B cell (primary cell): ENCODE measurements around the gene LRP1. TPM values are rescaled to one million over a fixed set of nuclear protein-coding genes. Genes with fewer than 3 reads are reported as not detected.
A peak's percentile ranks its signal among the peaks of the same experiment; 100 is the strongest.

Source experiments
- ATAC-seq: fragments of 200-7000 bp; cut with Tn5 transposase; one replicate; pipeline ENCODE4 v1.10.0; 2021; ENCODE audit warnings: low read depth, mild to moderate bottlenecking, moderate number of reproducible peaks, moderate library complexity
- CTCF ChIA-PET: fragments of 350-600 bp; sonication (Branson Sonifier 250); formaldehyde crosslinking; loops from one replicate; lab custom pipeline; 2021; ENCODE audit warnings: antibody characterized with exemption, inconsistent platforms; lab: Charles Lee
- POLR2A ChIA-PET: fragments of 350-600 bp; sonication (Branson Sonifier 250); formaldehyde crosslinking; loops from one replicate; lab custom pipeline; 2021; ENCODE audit warnings: antibody characterized with exemption; lab: Charles Lee
- DNase-seq: peaks from one replicate; pipeline ENCODE4 v3.0.0; 2013
- H2AFZ ChIP-seq: 2 replicates; pipeline ENCODE4 v1.6.1; 2012; ENCODE audit warnings: mild to moderate bottlenecking, low read depth, low read length; ENCODE audit not compliant: insufficient read depth, poor library complexity, severe bottlenecking
- H3K27ac ChIP-seq, 2 donors: 1 replicate in 1 of 2; 2 replicates in 1 of 2; pipeline ENCODE4 v1.5.1; 2012 to 2013; ENCODE audit warnings: low read length in 2 of 2, mild to moderate bottlenecking in 2 of 2, moderate library complexity in 1 of 2
- H3K27me3 ChIP-seq, 4 experiments: fragments of 200-600 bp in 1 of 4; sonication (generic) in 1 of 4; replicated peaks in 1 of 4; 1 replicate in 2 of 4; 2 replicates in 2 of 4; pipeline versions ENCODE4 v1.6.1 to v1.7.0; 2013 to 2016; ENCODE audit warnings: low read length in 3 of 4, mild to moderate bottlenecking in 2 of 4, mixed read lengths in 1 of 4, moderate library complexity in 1 of 4; ENCODE audit not compliant: insufficient read depth in 4 of 4, control insufficient read depth in 3 of 4; ENCODE audit errors: control extremely low read depth in 1 of 4
- H3K36me3 ChIP-seq, 2 experiments: replicated peaks in 1 of 2; 1 replicate in 1 of 2; 2 replicates in 1 of 2; pipeline versions ENCODE4 v1.6.1 to v1.7.1; 2013; ENCODE audit warnings: low read length in 1 of 2; ENCODE audit not compliant: insufficient read depth in 2 of 2, control insufficient read depth in 1 of 2; ENCODE audit errors: control extremely low read depth in 1 of 2, extremely low read depth in 1 of 2
- H3K4me1 ChIP-seq, 2 donors: fragments of 200-600 bp in 1 of 2; sonication (generic) in 1 of 2; 1 replicate in 1 of 2; 2 replicates in 1 of 2; pipeline versions ENCODE4 v1.5.1 to v1.6.1; 2013 to 2017; ENCODE audit warnings: low read length in 2 of 2; ENCODE audit not compliant: control insufficient read depth in 2 of 2, insufficient read depth in 2 of 2
- H3K4me2 ChIP-seq: replicated peaks from 2 replicates; pipeline ENCODE3; 2012; ENCODE audit warnings: mild to moderate bottlenecking, low read depth, low read length; ENCODE audit not compliant: poor library complexity, severe bottlenecking
- H3K4me3 ChIP-seq, 5 experiments: fragments of 200-600 bp in 1 of 5; sonication (generic) in 1 of 5; 1 replicate in 3 of 5; 2 replicates in 2 of 5; pipeline versions ENCODE4 v1.5.1 to v1.7.0; 2011 to 2016; ENCODE audit warnings: low read length in 4 of 5, mild to moderate bottlenecking in 4 of 5, low read depth in 2 of 5, control low read depth in 1 of 5, moderate library complexity in 1 of 5; ENCODE audit not compliant: insufficient read depth in 1 of 5; ENCODE audit errors: control extremely low read depth in 1 of 5, extremely low read depth in 1 of 5
- H3K79me2 ChIP-seq: fragments of 200-600 bp; sonication (generic); one replicate; pipeline ENCODE4 v1.6.0; 2016; ENCODE audit warnings: low read length; ENCODE audit not compliant: control insufficient read depth, insufficient read depth
- H3K9ac ChIP-seq: fragments of 200-600 bp; sonication (generic); 2 replicates; pipeline ENCODE4 v1.6.1; 2017; ENCODE audit warnings: mild to moderate bottlenecking, low read length, moderate library complexity
- H3K9me3 ChIP-seq, 3 donors: one replicate each; pipeline versions ENCODE4 v1.6.1 to v1.7.1; 2013; ENCODE audit warnings: low read length in 2 of 3; ENCODE audit not compliant: control insufficient read depth in 2 of 3, insufficient read depth in 1 of 3; ENCODE audit errors: control extremely low read depth in 1 of 3
- H4K20me1 ChIP-seq: 2 replicates; pipeline ENCODE4 v1.6.0; 2012; ENCODE audit warnings: mild to moderate bottlenecking, low read length; ENCODE audit not compliant: insufficient read depth, control insufficient read depth, poor library complexity, severe bottlenecking
- H3K27ac Mint-ChIP-seq: one replicate; pipeline ENCODE4 v1.8.0; 2021; ENCODE audit warnings: mixed read lengths
- H3K27me3 Mint-ChIP-seq: one replicate; pipeline ENCODE4 v1.8.0; 2021; ENCODE audit warnings: mixed read lengths
- H3K4me1 Mint-ChIP-seq: one replicate; pipeline ENCODE4 v1.8.0; 2021; ENCODE audit warnings: mixed read lengths
- H3K4me3 Mint-ChIP-seq: one replicate; pipeline ENCODE4 v1.8.0; 2021; ENCODE audit warnings: mixed read lengths
- H3K9me3 Mint-ChIP-seq: one replicate; pipeline ENCODE4 v1.8.0; 2022; ENCODE audit warnings: mixed read lengths; ENCODE audit not compliant: insufficient read depth
- CTCF ChIP-seq: fragments of 200-600 bp; IDR thresholded peaks from one replicate; pipeline ENCODE4 v1.8.0; 2022; ENCODE audit warnings: antibody characterized with exemption, mild to moderate bottlenecking
- EZH2 ChIP-seq: IDR thresholded peaks from 2 replicates; pipeline ENCODE4 v1.6.1; 2012; ENCODE audit warnings: borderline replicate concordance, low read depth, mild to moderate bottlenecking, moderate library complexity, low read length; ENCODE audit not compliant: insufficient read depth, poor library complexity, severe bottlenecking
- WGBS: methylation state at CpG from one replicate; pipeline ENCODE4 v1.1.5; 2013; ENCODE audit warnings: missing lambda C conversion rate; ENCODE audit not compliant: insufficient coverage; 5-methylcytosine and 5-hydroxymethylcytosine counted together
- intact Hi-C: fragments of 100-400 bp; cut with micrococcal nuclease; formaldehyde crosslinking; loops from one replicate; pipeline ENCODE4 v1.10.0; 2022
- polyA plus RNA-seq: library from polyadenylated mRNA; depleted of rRNA; stranded (reverse); fragments of >200 nt; gene quantifications from 2 replicates; pipeline ENCODE4 v1.2.3, GENCODE V29; 2012
- total RNA-seq, 2 donors: library from RNA; stranded (reverse); fragments of 120-200 nt in 1 of 2; gene quantifications; 1 replicate in 1 of 2; 2 replicates in 1 of 2; pipeline versions ENCODE4 v1.2.3 to v1.2.4, GENCODE V29; 2013 to 2022

Gene LRP1
- total and polyA plus RNA-seq, 2 donors (not counting 1 experiment from before 2014, with no cell fraction given) = 2.0 to 4.1 TPM

GRCh38 chr12:57141249-57141648 is 13.0 kb downstream of the LRP1 start:
- ChIA-PET POLR2A (no interaction called here), CTCF (interaction anchor here (1.0 kb wide), 1 partner anchor 13 kb away, joined by 3 read pairs; no protein-coding TSS in a partner anchor)
- TF ChIP-seq CTCF = no peak
- no peak for TF ChIP-seq EZH2
- Histone ChIP-seq H2AFZ (no peak overlapping the region), H3K79me2 (no peaks in the 10 kb centered on the region), H3K4me1 (no peaks in the 10 kb centered on the region), H3K9me3 (no peaks in the 10 kb centered on the region), H3K4me2 (no peak overlapping the region), H3K27ac (no peak overlapping the region), H3K4me3 (no peak overlapping the region), H4K20me1 (no peaks in the 10 kb centered on the region), H3K27me3 (no peaks in the 10 kb centered on the region), H3K9ac (no peak overlapping the region), H3K36me3 (no peaks in the 10 kb centered on the region)
- intact Hi-C loops = no loop called here
- no peak overlapping the region for H3K27ac Mint-ChIP-seq
- DNase-seq = no peak
- no peak overlapping the region for H3K4me3 Mint-ChIP-seq
- no peaks in the 10 kb centered on the region for H3K27me3 Mint-ChIP-seq
- no peak for ATAC-seq
- no peaks in the 10 kb centered on the region for H3K4me1 Mint-ChIP-seq
- H3K9me3 Mint-ChIP-seq = no peaks in the 10 kb centered on the region
- 94% methylated on average over 8 of the region's 8 CpGs for WGBS

- H2AFZ ChIP-seq = no peak overlapping the region
- no peaks in the 10 kb centered on the region for H3K4me1 ChIP-seq
- no peak overlapping the region for H3K27ac ChIP-seq
- ATAC-seq (no peak), DNase-seq (no peak)
- ChIA-PET CTCF (interaction anchor here (1.0 kb wide), 1 partner anchor 13 kb away, joined by 3 read pairs; no protein-coding TSS in a partner anchor), POLR2A (no interaction called here)
- no peaks in the 10 kb centered on the region for H3K36me3 ChIP-seq
- no peak overlapping the region for H3K4me2 ChIP-seq
- H3K9me3 Mint-ChIP-seq = no peaks in the 10 kb centered on the region
- no peaks in the 10 kb centered on the region for H3K4me1 Mint-ChIP-seq
- no peaks in the 10 kb centered on the region for H3K9me3 ChIP-seq
- intact Hi-C loops = no loop called here
- H3K27ac Mint-ChIP-seq = peak overlapping the region; percentile 35
- no peak overlapping the region for H3K9ac ChIP-seq
- TF ChIP-seq EZH2 (no peak), CTCF (no peak)
- no peak overlapping the region for H3K4me3 ChIP-seq
- H3K27me3 ChIP-seq = no peaks in the 10 kb centered on the region
- WGBS = 90% methylated on average over 5 of the region's 9 CpGs
- H4K20me1 ChIP-seq = no peaks in the 10 kb centered on the region
- no peak overlapping the region for H3K4me3 Mint-ChIP-seq
- no peaks in the 10 kb centered on the region for H3K79me2 ChIP-seq
- H3K27me3 Mint-ChIP-seq = no peaks in the 10 kb centered on the region
Observed at GRCh38 chr12:57142121-57142520, 13.8 kb downstream of the LRP1 start.
